HG03457 (cell line): Measurements from ENCODE around the gene SLC19A1.
"Not testable (repeated sequence)": the region's sequence is repeated elsewhere in the genome, so short reads cannot be mapped to it uniquely, and the experiment has no call there.

Source experiments
- ATAC-seq: cut with Tn5 transposase; IDR thresholded peaks from one replicate; pipeline ENCODE4 v1.9.1; 2021; ENCODE audit warnings: moderate number of reproducible peaks; ENCODE audit not compliant: unreplicated experiment

Gene SLC19A1

DNA sequence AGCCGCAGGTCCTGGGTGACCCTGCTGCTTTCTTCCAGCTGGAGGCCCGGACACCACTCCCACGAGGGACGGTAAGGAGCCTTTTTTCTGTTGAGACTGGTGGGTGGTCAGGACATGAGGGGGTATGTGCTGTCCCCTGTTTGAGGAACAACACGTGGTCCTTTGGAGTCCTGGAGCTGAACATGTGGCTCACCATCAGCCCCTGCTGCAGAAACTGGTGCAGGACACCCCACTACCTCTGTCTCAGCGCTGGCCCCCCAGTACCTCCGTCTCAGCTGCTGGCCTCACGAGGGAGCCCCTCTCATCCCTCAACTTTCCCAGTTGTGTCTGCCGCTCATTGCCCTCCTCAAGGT lies 34.7 kb downstream of the SLC19A1 start:
- no peak for ATAC-seq

DNA sequence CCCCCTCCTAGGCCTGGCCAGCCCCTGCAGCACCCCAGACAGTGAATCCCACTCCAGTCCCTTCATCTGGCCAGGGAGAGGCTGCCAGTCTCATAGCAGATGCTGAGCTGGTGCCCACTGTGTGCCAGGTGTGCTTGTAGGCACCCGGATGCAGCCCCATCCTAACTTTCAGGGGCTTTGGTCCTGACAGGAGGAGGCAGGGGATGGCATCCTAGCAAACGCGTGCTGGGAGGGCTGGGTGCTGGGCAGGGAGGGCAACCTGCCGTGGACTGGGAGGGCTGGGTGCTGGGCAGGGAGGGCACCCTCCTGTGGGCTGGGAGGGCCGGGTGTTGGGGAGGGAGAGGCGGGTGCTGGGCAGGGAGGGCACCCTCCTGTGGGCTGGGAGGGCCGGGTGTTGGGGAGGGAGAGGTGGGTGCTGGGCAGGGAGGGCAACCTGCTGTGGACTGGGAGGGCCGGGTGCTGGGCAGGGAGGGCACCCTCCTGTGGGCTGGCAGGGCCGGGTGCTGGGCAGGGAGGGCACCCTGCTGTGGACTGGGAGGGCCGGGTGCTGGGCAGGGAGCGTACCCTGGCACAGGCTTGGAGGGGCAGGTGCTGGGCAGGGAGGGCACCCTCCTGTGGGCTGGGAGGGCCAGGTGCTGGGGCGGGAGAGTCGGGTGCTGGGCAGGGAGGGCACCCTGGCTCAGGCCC lies 35.3 kb downstream of the SLC19A1 start:
- no peak for ATAC-seq

DNA sequence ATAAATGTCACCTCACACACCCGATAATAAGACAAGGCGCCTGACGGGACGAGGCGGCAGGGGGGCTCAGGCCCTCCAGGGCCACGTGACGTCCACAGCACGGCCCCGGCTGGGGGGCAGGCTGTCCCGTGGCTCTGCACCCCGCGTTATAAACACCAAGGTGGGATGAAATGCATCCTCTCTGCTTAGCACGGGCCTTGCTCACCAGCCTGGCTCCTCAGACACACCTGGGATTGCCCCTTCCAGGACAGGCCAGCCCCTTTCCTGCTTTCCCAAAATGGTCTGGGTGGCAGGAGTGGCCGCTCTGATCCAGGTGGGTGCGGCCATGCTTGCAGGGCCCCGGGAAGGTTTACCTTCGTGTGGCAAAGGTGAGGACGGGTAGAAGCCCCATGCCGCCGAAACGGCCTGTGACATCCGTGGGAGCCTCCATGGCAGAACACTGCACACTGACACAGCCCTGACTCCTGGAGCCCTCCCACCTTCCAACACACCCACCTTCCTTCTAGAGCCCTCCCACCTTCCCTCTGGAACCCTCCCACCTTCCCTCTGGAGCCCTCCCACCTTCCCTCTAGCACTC lies 35.9 kb downstream of the SLC19A1 start:
- no peak for ATAC-seq

DNA sequence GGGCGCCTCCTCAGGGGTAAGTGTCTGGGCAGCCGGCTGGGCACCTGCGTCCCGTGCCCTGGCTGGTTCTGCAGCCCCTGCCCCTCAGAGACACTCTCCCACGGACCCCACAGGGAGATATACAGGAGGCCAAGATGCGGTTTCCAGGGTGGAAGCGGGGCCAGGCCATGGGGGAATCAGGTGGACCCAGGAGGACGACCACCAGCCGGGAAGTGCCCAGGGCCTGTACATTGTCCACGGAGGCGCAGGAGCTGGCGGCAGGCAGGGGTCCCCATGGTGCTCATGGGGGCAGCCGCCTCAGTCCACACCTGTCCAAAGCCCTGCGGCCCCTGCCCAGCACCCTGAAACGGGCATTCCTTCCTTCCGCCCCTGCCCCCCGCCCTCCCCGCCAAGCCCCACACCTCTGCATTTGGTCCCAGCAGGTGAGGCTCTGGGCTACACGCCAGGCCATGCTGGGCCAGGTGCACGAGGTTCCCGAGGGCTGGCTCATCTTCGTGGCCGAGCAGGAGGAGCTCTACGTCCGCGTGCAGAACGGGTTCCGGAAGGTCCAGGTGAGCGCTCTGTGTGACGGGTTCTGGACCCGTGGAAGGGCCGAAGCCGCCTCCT lies 36.7 kb downstream of the SLC19A1 start:
- no peak for ATAC-seq

DNA sequence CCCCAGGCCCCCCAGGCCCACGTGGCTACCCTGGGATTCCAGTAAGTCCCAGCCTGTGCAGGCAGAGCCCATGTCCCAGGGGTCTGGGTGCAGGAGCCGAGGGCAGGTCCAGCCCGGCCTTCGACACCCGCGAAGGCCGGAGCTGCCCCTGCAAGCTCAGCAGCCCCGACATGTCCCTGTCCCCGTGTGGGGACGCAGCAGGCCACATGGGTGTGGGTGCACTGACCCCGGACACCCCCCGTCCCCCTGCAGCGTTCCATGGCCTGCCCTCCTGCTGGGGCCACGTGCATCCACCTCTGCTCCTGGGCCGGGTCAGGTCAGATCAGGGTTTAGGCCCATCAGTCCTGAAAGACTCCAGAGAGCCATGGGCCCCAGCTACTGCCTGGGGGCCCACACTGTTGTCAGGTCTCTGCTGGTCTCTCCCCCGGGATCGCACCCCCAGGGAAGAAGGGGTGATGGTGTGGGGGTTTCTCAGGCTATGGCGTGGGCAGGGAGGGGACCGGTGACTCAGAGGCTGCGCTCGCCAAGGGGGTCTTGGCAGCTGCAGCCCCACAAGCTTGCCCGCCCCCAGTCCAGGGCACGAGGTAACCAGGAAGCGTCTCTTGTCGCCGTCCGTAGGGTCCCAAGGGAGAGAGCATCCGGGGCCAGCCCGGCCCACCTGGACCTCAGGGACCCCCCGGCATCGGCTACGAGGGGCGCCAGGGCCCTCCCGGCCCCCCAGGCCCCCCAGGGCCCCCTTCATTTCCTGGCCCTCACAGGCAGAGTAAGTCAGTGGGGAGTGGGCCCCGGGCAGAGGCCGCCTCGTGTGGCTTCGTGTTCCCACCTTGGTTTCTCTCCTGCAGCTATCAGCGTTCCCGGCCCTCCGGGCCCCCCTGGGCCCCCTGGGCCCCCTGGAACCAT lies 37.5 kb downstream of the SLC19A1 start:
- ATAC-seq: no peak

DNA sequence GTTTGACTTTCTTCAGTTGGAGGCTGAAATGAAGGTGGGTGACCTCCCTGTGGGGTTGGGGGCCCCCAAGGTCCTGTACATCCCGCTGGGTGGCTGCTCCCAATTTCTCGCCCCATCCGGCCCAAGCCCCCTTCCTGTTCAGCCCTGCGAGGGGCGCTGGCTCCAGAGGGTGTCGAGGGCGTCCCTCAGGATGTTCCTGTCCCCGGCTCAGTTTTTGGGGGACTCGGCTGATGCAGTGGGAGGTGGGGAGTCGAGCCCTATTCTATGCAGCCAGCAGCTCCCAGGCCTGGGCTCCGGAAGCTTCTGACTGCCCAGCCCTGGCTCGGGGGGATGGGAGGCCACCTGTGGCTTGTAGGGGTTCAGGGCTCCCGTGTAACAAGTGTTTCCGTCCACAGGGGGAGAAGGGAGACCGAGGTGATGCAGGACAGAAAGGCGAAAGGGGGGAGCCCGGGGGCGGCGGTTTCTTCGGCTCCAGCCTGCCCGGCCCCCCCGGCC lies 38.2 kb downstream of the SLC19A1 start:
- ATAC-seq: no peak

DNA sequence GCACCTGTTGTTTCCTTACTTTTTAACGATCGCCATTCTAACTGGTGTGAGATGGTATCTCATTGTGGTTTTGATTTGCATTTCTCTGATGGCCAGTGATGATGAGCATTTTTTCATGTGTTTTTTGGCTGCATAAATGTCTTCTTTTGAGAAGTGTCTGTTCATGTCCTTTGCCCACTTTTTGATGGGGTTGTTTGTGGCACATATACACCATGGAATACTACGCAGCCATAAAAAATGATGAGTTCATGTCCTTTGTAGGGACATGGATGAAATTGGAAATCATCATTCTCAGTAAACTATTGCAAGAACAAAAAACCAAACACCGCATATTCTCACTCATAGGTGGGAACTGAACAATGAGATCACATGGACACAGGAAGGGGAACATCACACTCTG lies 39.0 kb downstream of the SLC19A1 start:
- not testable (repeated sequence) for ATAC-seq

DNA sequence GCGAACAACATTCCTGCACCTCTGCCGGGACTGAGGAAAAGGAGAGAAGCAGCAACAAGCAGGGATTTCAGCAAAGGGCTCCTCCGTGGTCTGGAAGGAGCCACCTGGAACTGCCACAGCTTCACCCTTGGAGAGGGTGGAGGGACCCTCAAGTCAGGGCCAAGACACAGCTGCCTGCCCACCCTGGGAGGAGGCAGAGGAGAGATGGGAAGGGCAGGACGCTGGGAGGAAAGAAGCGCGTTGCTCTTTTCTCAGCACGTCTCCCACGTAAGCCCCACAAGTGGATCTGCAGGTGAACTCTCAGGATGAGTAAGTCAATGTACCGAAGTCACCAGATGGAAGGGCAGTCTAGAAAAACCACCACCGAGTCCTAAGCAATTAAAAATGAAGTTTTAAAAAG lies 39.6 kb downstream of the SLC19A1 start:
- ATAC-seq: no peak

DNA sequence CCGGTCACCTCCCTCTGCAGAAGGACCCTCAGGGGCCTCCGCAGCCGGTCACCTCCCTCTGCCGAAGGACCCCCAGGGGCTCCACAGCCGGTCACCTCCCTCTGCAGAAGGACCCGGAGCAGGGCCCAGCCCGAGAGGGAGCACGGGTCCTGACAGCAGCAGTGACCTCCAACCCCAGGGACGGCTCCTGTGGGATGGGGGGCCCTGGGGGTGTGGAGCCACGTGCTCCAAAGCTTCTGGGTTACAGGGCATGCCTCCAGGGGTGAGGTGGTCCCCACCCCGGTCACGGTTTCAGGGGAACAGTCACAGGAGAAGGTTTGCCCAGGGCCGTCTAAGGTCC lies 40.3 kb downstream of the SLC19A1 start:
- ATAC-seq: no peak

DNA sequence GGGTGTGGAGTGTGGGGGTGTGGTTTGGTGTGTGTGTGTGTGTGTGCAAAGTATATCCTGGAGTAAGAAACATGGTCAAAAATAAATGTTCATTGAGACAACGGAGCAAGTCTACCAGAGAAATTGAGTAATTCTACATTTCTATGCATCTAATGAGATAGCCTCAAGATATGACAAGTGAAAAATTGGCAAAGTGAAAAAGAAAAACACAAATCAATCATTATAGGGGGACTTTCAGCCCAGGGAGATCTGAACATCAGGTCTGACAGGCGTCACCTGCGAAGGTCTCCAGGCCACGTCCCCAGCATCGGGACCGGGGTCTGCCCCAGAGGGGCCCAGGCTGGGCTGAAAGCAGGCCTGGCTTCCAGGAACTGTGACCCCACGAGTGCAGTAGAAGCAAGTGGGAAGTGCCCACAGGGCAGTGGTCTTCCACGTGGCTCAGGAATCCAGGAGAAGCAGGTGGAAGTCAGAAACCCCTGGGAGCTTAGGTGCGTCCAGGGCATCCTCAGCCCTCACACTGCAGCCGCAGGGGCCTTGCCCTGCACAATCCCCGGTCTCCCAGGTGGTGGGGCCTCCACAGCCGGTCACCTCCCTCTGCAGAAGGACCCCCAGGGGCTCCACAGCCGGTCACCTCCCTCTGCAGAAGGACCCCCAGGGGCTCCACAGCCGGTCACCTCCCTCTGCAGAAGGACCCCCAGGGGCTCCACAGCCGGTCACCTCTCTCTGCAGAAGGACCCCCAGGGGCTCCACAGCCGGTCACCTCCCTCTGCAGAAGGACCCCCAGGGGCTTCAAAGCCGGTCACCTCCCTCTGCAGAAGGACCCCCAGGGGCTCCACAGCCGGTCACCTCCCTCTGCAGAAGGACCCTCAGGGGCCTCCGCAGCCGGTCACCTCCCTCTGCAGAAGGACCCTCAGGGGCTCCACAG lies 40.9 kb downstream of the SLC19A1 start:
- ATAC-seq: not testable (repeated sequence)

DNA sequence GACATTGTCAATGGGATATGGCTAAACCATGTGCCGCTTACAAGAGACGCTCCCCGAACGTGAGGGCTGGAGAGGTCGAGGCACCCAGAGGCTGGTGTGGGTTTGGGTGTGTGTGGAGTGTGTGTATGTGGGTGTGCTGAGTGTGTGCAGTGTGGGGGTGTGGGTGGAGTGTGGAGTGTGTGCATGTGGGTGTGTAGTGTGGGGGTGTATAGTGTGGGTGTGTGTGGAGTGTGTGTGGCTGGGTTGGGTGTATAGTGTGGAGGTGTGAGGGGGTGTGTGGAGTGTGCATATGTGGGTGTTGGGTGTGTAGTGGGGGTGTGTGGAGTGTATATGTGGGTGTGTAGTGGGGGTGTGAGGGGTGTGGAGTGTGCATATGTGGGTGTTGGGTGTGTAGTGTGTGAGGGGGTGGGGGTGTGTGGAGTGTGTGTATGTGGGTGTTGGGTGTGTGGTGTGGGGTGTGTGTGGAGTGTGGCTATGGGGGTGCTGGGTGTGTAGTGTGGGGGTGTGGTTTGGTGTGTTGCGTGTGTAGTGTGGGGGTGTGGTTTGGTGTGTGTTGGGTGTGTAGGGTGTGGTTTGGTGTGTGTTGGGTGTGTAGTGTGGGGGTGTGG lies 42.2 kb downstream of the SLC19A1 start:
- ATAC-seq: no peak

DNA sequence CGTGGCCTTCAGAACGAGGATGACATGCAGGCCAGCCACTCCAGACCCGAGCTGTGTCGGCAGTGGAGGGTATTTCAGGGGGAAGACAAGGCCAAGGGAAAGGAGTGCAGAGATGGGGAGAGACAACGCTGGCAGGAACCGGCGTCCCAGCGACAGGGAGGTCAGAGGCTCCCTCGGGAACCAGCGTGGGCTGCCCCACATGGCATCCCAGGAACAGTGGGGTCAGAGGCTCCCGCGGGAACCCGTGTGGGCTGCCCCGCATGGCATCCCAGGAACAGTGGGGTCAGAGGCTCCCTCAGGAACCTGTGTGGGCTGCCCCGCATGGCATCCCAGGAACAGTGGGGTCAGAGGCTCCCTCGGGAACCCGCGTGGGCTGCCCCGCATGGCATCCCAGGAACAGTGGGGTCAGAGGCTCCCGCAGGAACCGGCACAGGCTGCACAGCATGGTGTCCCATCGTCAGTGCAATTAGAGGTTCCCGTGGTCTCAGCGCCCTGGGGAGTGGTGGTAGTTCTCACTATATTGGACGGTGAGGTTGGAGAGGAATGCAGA lies 43.0 kb downstream of the SLC19A1 start:
- ATAC-seq: no peak

DNA sequence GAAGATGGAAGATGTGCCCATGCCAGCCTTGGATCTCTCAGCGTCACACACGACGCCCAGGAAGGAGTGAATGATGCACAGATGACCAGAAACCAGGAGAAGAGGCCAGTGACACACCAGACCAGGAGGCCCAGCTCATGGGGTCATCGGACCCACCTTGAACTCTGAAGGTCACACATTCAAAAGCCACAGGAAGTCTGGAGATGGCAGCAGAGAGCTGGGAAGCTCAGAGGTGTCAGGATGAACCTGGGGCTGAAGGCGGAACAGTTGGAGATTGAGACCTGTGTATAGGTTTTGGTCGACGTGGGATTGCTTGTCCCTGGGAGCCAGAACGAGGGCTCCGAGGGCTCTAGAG lies 43.6 kb downstream of the SLC19A1 start:
- no peak for ATAC-seq

DNA sequence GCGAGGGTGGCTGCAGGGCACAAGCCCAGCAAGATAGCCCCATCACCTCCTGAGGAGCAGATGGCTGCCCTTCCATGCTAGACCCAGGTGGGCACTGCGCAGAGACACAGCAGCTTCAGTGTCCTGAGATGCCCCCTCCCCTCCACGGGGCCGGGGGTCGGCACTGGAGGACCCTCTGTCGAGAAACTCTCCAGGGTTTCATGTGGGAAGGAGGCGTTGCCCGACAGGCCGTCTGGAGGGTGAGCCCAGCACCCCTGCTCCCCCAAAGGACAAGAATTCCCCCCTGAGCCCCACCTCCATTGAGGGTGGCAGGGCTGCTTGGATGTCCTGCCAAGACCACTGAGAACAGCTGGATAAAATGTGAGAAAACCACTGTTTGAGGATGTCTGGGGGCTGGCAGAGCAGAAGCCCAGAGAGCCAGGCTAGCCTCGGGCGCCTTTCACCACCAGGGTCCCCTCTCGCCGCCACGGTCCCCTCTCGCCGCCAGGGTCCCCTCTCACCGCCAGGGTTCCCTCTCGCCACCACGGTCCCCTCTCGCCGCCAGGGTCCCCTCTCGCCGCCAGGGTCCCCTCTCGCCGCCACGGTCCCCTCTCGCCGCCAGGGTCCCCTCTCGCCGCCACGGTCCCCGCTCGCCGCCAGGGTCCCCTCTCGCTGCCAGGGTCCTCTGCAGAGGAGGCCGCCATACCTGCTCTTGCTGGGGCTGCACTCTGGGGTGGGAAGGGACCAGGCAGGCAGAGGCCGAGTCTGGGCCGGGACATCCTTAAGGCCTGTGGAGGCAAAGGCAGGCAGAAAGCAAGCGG lies 44.2 kb downstream of the SLC19A1 start:
- no peak for ATAC-seq

DNA sequence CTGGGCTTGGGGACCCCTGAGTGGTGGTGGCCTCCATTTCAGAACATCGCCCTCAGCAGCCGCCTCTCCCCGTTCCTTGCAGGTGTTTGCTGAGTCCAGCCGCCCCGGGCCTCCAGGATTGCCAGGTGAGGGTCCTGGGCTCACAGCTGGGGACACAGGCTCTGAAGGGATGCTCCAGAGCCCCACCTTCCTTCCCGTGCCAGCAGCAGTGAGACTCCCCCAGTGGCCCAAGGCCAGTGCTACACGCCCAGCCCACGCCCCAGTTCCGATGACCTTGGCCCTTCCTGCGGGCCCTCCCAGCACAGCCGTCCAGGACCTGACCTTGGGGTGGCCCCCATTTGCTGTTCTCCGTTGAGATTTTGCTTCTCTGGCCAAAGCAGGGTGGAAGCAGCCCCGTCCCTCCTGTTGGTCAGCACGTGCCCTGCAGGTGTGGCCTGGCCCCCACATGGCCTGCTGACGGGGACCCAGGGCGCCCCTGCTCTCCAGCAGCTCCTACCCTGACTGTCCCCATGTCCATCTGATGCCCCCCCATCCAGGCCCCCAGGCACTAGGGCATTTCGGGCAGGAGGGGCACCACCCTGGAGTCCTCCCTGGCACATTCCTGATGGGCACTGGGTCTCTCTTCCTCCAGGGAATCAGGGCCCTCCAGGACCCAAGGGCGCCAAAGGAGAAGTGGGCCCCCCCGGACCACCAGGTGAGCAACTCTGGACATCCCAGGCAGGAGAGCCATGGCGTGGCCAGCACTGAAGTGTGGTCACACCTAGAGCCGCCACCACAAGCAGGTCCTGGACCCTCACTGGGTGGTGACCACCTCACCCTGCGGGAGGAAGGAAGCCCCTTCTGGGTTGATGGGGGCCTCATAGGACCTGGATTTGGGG lies 45.0 kb downstream of the SLC19A1 start:
- no peak for ATAC-seq

DNA sequence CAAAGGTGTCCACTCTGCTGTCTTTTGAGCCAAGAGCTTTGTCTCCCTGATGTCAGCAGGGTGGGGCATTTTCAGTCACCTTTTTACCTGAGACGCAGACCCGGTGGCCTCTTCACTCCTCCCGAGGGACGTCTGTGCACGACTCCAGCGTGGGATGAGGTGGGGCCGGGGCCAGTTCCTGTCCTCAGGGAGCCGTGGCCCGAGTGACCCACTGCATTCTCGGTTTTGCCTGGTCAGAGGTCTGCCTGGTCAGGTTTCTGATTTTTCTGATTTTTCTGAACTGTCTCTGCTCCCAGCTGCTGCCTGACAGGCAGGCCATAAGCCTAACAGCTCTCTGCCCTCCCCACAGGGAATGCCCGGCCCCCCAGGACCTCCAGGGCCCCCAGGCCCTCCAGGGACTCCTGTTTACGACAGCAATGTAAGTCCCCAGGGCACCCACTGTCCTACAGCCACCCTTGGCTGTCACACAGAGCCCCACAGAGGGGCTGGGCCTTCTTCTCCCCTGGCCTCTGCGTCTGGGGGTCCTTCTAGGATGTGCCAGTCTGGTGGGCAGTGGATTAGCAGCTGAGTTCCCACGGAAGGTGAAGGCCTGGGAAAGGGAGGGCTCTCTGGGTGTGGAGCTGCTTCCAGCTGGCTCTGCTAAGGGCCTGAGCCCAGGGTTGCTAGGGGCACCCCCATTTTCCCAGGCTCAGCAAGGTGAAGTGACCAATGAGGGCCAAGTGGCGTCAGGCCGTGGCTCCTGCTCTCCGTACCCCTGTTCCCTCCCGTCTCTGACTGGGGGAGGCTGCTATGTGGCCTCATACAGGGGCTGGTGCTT lies 45.9 kb downstream of the SLC19A1 start:
- ATAC-seq: no peak
